Stomach smooth muscle (tissue), 2 donors: Measurements from ENCODE around the gene VARS1.

Experiments used
- H3K27ac ChIP-seq: one replicate; pipeline ENCODE4 v1.7.0; 2013; ENCODE audit warnings: mild to moderate bottlenecking, low read length, inconsistent platforms
- H3K27me3 ChIP-seq, 2 donors: one replicate each; pipeline ENCODE4 v1.7.0; 2013; ENCODE audit warnings: low read length in 2 of 2; ENCODE audit not compliant: insufficient read depth in 2 of 2, control insufficient read depth in 1 of 2
- H3K36me3 ChIP-seq, 2 donors: one replicate each; pipeline ENCODE4 v1.7.0; 2013; ENCODE audit warnings: low read length in 2 of 2; ENCODE audit not compliant: control insufficient read depth in 2 of 2, insufficient read depth in 2 of 2
- H3K4me1 ChIP-seq: one replicate; pipeline ENCODE4 v1.7.0; 2013; ENCODE audit warnings: low read length; ENCODE audit not compliant: control insufficient read depth, insufficient read depth
- H3K4me3 ChIP-seq, 2 donors: one replicate each; pipeline ENCODE4 v1.7.0; 2013; ENCODE audit warnings: low read length in 2 of 2
- H3K9ac ChIP-seq, 2 donors: one replicate each; pipeline ENCODE4 v1.7.0; 2013; ENCODE audit warnings: low read length in 2 of 2, mild to moderate bottlenecking in 1 of 2
- H3K9me3 ChIP-seq, 2 donors: one replicate each; pipeline ENCODE4 v1.7.0; 2013; ENCODE audit warnings: low read length in 2 of 2; ENCODE audit not compliant: control insufficient read depth in 2 of 2
- donor health status: healthy.
- donor health status: Pancreatic carcinoma.

The VARS1 gene

DNA sequence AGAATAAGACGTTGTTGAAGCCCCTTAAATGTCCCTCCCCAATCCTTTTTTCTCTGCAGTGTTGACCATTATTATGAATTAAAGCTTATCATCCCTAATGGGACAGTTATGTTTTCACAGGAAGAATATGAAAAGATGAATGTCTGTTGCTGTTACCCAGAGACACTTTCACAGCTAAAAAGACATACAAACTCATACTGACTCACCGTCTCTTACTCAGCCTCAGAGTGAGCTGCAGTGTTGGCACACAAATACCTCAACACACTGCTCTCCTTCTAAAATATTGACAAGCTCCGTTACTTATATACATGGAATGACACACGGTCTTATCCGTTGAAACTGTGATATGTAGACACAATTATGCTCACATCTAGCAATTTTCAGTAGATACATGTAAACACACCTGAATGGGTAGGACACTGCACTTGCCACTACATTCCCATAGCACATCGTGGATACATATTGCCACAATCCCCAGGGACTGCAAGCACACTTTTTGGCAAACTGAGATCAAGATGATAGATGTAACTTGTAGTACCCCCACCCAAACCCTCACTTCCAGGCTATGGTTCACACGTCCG is 42.7 kb downstream of the VARS1 start:
- H3K9ac ChIP-seq, result no peak overlapping the region

DNA sequence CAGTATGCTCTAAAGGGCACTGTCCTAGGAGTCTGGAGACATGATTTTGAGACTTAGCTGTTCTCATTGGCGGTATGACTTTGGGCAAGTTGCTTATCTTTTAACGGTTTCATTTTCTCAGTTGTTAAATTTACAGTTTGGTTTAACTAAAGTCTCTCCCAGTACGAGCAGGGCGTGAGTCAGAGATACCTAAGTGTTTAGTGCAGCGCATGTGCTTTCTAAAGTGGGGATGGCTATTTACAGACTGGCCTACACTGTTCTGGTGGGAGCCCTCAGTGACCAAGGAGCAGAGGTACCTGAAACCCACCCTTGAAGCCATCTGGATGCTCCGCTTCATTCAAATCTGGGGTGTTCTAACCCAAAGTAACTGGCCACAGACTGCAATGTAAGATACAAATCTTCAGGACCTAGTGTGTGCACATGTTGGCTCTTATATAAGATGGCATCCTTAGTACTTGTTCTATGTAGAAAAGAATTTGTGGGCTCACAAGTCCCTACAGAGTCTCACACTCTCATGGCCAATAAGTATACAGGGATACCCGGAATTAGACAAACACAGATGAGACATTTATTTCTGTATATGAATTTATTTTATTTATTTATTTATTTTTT is 45.0 kb downstream of the VARS1 start:
- no peaks in the 10 kb centered on the region for H3K27me3 ChIP-seq
- H3K9me3 ChIP-seq, result no peaks in the 10 kb centered on the region
- peaks cover 0 to 3% of the 10 kb centered on the region in 2 donors for H3K36me3 ChIP-seq
- H3K4me3 ChIP-seq, result no peak overlapping the region
- H3K27ac ChIP-seq, result no peak overlapping the region
- H3K4me1 ChIP-seq, result peaks cover 4% of the 10 kb centered on the region
- H3K9ac ChIP-seq, result no peak overlapping the region

More for the DNA sequence above, 42.7 kb downstream of the VARS1 start:
- no peak overlapping the region for H3K4me3 ChIP-seq
- no peaks in the 10 kb centered on the region for H3K9me3 ChIP-seq
- no peaks in the 10 kb centered on the region for H3K36me3 ChIP-seq
- H3K27ac ChIP-seq, result no peak overlapping the region
- no peaks in the 10 kb centered on the region for H3K4me1 ChIP-seq
- no peaks in the 10 kb centered on the region for H3K27me3 ChIP-seq

DNA sequence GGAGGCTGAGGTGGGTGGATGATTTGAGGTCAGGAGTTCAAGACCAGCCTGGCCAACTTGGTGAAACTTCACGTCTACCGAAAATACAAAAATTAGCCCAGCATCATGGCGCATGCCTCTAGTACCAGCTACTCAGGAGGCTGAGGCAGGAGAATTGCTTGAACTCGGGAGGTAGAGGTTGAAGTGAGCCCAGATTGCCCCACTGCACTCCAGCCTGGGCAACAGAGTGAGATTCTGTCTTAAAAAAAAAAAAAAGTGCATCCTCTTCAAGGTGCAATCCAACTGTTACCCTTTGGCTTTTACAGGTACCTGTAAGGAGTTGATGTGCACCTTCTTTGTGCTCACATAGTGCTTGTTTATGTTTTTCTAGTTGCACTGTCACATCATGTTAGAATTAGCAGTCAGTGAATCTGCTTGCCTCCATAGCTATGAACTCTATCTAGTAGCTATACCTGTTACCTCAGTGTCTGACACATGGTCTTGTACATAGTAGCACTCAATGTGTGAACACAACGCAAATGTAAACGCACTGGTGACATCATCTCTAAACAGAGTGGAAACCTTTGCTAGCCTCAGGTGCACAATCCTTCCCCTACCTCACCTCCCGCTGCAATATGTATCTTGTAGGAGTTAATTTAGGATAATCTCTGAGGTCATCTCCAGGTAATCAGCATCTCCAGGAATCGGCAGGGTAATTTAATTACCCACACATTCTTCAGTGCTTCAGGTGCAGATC is 46.1 kb downstream of the VARS1 start:
- H3K9me3 ChIP-seq, result no peaks in the 10 kb centered on the region
- no peak overlapping the region for H3K27ac ChIP-seq
- H3K4me3 ChIP-seq, result no peak overlapping the region
- H3K36me3 ChIP-seq, result peaks cover 0 to 3% of the 10 kb centered on the region in 2 donors
- no peak overlapping the region for H3K9ac ChIP-seq
- peaks cover 4% of the 10 kb centered on the region for H3K4me1 ChIP-seq
- H3K27me3 ChIP-seq, result no peaks in the 10 kb centered on the region
